Lower lobe of right lung (tissue), 2 donors: ENCODE data around the gene ABCD1. TPM values are rescaled to one million over a fixed set of nuclear protein-coding genes. Genes with fewer than 3 reads are reported as not detected.

ENCODE experiments used
- ATAC-seq, 2 donors: fragments of 200-7000 bp; cut with Tn5 transposase; one replicate each; pipeline ENCODE4 v1.9.1; 2020 to 2022; ENCODE audit warnings: mild to moderate bottlenecking in 2 of 2, moderate library complexity in 2 of 2
- DNase-seq: peaks from one replicate; pipeline ENCODE4 v3.0.0-alpha.2; 2020
- H3K27ac ChIP-seq: fragments of 200-600 bp; one replicate; pipeline ENCODE4 v1.8.0; 2022
- H3K27me3 ChIP-seq: fragments of 200-600 bp; one replicate; pipeline ENCODE4 v1.8.0; 2022; ENCODE audit warnings: low read depth
- H3K36me3 ChIP-seq: fragments of 200-600 bp; one replicate; pipeline ENCODE4 v1.8.0; 2022; ENCODE audit warnings: mild to moderate bottlenecking
- H3K4me1 ChIP-seq: fragments of 200-600 bp; one replicate; pipeline ENCODE4 v1.8.0; 2022
- H3K4me3 ChIP-seq: fragments of 200-600 bp; one replicate; pipeline ENCODE4 v1.8.0; 2022; ENCODE audit warnings: mild to moderate bottlenecking
- H3K9me3 ChIP-seq: fragments of 200-600 bp; one replicate; pipeline ENCODE4 v1.8.0; 2022
- intact Hi-C: fragments of 100-400 bp; cut with DNase I; formaldehyde crosslinking; loops from one replicate; pipeline ENCODE4 v1.11.0; 2022
- total RNA-seq: library from RNA; stranded (reverse); fragmentation: NEBNext Ultra II Directional; extraction: Animal tissue kit (Norgen Biotek cat#: 25700); gene quantifications from one replicate; pipeline ENCODE4 v1.2.1, GENCODE V29; 2021
- TF ChIP-seq, protein P1 (sequence below): fragments of 200-600 bp; IDR thresholded peaks from one replicate; pipeline ENCODE4 v1.8.0; 2022; ENCODE audit warnings: antibody characterized with exemption, mild to moderate bottlenecking
- donor health status: DM: no; HTN: yes; CAD: no; lungs with severe emphysema.

ABCD1 gene
- total RNA-seq, 1 donor from 2014 or later = 14.5 TPM

DNA sequence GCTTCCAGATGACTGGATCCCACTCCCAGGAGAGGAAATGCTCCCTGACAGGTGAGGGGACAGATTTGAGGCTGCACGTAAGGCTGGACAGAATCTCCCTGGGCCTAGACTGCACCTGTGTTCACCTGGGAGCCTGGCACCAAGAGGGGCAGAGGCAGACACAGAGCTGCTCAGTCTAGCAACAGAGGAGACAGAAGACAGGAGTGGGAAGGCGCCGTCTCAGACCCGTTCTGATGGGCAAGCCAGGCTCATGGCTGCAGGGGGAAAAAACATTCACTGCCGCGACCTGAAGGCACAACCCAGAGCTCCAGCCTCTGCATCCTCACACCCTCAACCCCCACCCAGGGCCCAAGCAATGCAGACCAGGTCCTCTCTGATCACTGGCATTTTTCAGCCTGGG lies 17.2 kb upstream of the ABCD1 start:
- Histone ChIP-seq H3K9me3 (no peaks in the 10 kb centered on the region), H3K27ac (no peak overlapping the region), H3K4me3 (no peak overlapping the region), H3K27me3 (no peaks in the 10 kb centered on the region), H3K36me3 (peaks cover 35% of the 10 kb centered on the region), H3K4me1 (no peaks in the 10 kb centered on the region)
- ATAC-seq (no peak), DNase-seq (no peak)
- TF ChIP-seq, protein P1, sequence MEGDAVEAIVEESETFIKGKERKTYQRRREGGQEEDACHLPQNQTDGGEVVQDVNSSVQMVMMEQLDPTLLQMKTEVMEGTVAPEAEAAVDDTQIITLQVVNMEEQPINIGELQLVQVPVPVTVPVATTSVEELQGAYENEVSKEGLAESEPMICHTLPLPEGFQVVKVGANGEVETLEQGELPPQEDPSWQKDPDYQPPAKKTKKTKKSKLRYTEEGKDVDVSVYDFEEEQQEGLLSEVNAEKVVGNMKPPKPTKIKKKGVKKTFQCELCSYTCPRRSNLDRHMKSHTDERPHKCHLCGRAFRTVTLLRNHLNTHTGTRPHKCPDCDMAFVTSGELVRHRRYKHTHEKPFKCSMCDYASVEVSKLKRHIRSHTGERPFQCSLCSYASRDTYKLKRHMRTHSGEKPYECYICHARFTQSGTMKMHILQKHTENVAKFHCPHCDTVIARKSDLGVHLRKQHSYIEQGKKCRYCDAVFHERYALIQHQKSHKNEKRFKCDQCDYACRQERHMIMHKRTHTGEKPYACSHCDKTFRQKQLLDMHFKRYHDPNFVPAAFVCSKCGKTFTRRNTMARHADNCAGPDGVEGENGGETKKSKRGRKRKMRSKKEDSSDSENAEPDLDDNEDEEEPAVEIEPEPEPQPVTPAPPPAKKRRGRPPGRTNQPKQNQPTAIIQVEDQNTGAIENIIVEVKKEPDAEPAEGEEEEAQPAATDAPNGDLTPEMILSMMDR = no peak
- intact Hi-C loops = no loop called here

DNA sequence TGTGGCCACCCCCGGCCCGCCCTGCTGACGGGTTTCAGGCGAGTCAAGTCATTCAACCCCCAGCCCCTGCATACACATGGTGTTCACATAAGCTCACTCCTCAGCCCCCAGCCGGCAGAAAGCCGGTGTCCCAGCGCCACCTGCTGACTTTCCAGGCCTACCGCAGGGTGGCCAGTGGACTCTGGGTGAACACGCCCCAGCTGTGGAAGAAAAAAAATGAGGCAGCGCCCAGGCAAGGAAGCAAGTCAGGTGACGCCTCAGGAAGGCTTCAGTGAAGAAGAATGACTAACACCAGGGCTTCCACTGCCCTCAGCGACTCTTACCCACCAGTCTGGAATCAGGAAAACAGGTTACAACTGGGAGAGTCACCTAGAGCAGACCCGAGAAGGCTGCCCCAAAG lies 16.2 kb upstream of the ABCD1 start:
- Histone ChIP-seq H3K27me3 (no peaks in the 10 kb centered on the region), H3K9me3 (no peaks in the 10 kb centered on the region), H3K4me3 (no peak overlapping the region), H3K4me1 (no peaks in the 10 kb centered on the region), H3K36me3 (peaks cover 37% of the 10 kb centered on the region), H3K27ac (no peak overlapping the region)
- DNase-seq (peak; percentile 65), ATAC-seq (peak; percentile 83 to 89)
- TF ChIP-seq, protein P1 = peak; percentile 39
- intact Hi-C loops = no loop called here

DNA sequence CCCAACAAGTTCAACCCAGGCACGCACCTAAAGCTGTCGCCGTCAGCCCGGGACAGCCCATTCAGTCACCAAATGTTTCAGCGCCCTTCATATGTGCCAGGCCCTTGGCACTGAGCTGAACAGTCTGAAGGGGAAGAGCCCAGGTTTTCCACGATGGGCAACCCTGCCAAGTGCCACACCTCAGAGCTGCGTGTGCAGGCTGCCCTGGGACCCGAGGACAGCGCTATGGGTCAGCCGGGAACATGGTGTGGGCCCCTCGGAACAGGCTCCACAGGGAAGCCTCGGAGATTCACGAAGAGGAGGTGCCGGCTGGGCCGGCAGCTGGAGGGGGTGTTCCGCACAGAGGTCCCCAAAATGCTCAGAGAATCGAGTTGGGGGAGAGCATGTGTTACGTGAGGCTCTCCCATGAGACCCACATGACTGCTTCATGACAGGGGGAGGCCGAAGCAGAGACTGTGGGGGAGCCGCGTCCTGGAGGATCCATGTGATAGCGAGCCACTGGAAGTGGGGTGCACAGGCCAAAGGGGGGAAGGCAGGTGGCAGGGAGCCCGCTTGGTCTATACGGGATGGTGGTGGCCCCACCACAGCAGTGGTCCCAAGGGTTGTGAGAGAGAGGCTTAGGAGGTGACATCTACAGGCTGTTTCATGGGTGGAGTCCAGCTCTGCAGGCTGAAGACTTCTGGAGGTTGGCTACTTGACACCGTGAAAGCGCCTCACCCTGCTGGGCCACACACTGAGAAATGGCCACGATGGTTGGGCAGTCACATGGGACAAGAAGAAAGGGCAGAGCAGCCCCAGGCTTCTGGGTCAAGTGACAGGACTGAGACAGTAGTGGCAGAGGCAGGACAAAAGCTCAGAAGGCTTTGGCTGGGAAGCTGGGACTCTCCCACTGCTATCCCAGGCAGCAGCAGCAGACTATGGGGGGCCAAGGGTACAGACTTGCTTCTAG lies 14.7 kb upstream of the ABCD1 start:
- no peak overlapping the region for H3K27ac ChIP-seq
- H3K27me3 ChIP-seq = no peaks in the 10 kb centered on the region
- no peak overlapping the region for H3K4me3 ChIP-seq
- peaks cover 35% of the 10 kb centered on the region for H3K36me3 ChIP-seq
- no peaks in the 10 kb centered on the region for H3K9me3 ChIP-seq
- DNase-seq = no peak
- no peaks in the 10 kb centered on the region for H3K4me1 ChIP-seq
- TF ChIP-seq, protein P1 = no peak
- intact Hi-C loops = no loop called here
- no peak for ATAC-seq

DNA sequence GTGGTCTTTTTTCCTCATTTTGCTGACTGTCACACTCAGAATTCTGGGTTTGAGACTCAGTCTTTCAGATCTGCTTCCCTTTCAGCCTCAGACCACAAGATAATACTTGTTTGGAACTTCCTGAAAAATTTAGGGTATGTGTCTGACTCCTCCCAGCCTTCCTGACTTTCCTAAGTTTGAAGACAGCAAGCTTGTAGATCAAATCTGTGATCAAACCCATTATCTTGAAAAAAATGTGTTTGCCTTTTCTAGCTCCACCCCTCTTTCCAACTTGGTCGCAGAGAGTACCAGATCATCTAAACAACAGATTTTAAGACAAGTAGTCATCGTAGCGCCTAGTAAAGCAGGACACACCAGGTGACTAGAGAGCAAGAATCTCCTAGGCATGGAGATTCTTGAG lies 10.4 kb upstream of the ABCD1 start:
- DNase-seq (no peak), ATAC-seq (no peak)
- H3K36me3 ChIP-seq = peaks cover 64% of the 10 kb centered on the region
- TF ChIP-seq, protein P1 = no peak
- H3K4me3 ChIP-seq = no peak overlapping the region
- H3K27ac ChIP-seq = no peak overlapping the region
- intact Hi-C loops = no loop called here
- no peaks in the 10 kb centered on the region for H3K4me1 ChIP-seq
- no peaks in the 10 kb centered on the region for H3K27me3 ChIP-seq
- no peaks in the 10 kb centered on the region for H3K9me3 ChIP-seq

DNA sequence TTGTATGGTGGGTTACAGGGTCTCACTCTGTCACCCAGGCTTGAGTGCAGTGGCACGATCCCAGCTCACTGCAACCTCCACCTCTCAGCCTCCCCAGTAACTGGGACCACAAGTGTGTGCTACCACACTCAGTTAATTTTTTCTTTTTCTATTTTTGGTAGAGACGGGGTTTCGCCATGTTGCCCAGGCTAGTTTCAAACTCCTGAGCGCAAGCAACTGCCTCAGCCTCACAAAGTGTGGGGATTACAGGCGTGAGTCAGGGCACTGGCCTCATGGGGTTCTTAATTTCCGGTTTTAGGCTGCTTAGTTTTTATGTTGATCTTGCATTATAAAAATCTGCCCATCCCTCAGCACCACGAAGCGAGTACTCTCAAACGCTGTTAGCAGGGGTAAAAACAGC lies 7.2 kb upstream of the ABCD1 start:
- ATAC-seq (no peak), DNase-seq (no peak)
- Histone ChIP-seq H3K4me3 (no peak overlapping the region), H3K4me1 (peaks cover 5% of the 10 kb centered on the region), H3K27ac (no peak overlapping the region), H3K27me3 (no peaks in the 10 kb centered on the region), H3K36me3 (peaks cover 64% of the 10 kb centered on the region), H3K9me3 (no peaks in the 10 kb centered on the region)
- intact Hi-C loops = no loop called here
- TF ChIP-seq, protein P1 = no peak
